Osteocyte (in vitro differentiated cells): ENCODE results near the gene APP. TPM values are rescaled to one million over a fixed set of nuclear protein-coding genes. Genes with fewer than 3 reads are reported as not detected.

ENCODE experiments used
- DNase-seq: peaks from one replicate; pipeline ENCODE4 v3.0.0; 2021; ENCODE audit warnings: mixed read lengths; ENCODE audit not compliant: unreplicated experiment; ENCODE audit errors: extremely low spot score
- H3K27ac Mint-ChIP-seq: one replicate; pipeline ENCODE4 v1.8.0; 2021; ENCODE audit warnings: mild to moderate bottlenecking, mixed read lengths; ENCODE audit not compliant: unreplicated experiment
- H3K27me3 Mint-ChIP-seq: one replicate; pipeline ENCODE4 v1.8.0; 2021; ENCODE audit warnings: mixed read lengths; ENCODE audit not compliant: unreplicated experiment
- H3K36me3 Mint-ChIP-seq: one replicate; pipeline ENCODE4 v1.8.0; 2021; ENCODE audit warnings: mixed read lengths; ENCODE audit not compliant: unreplicated experiment
- H3K4me1 Mint-ChIP-seq: one replicate; pipeline ENCODE4 v1.8.0; 2021; ENCODE audit warnings: mixed read lengths; ENCODE audit not compliant: unreplicated experiment
- H3K4me3 Mint-ChIP-seq: one replicate; pipeline ENCODE4 v1.8.0; 2021; ENCODE audit warnings: mild to moderate bottlenecking, moderate library complexity, mixed read lengths; ENCODE audit not compliant: unreplicated experiment
- H3K9me3 Mint-ChIP-seq: one replicate; pipeline ENCODE4 v1.8.0; 2021; ENCODE audit warnings: mixed read lengths; ENCODE audit not compliant: unreplicated experiment
- total RNA-seq: library from RNA; stranded (reverse); gene quantifications from 2 replicates; pipeline ENCODE4 v1.2.1, GENCODE V29; 2021
- TF ChIP-seq, protein P1 (sequence below): fragments of 200-600 bp; sonication (generic); IDR thresholded peaks from 2 replicates; pipeline ENCODE4 v1.5.0; 2021; ENCODE audit warnings: antibody characterized with exemption, mild to moderate bottlenecking, moderate library complexity

The APP gene
- total RNA-seq, 1 donor from 2014 or later, result 698 TPM

DNA sequence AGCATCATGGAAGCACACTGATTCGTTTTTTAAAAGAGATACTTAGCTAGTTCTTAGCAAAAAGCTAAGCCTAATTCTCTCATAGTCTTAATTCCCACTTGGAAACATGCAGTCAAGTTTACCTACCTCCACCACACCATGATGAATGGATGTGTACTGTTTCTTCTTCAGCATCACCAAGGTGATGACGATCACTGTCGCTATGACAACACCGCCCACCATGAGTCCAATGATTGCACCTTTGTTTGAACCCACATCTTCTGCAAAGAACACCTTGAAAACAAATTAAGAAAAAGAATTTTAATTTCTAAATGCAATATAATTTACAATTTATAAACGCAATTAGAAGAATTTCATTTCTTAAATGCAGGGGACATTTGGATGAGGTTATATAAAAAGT, 279.0 kb downstream of the APP start:
- DNase-seq, result no peak
- no peaks in the 10 kb centered on the region for H3K4me1 Mint-ChIP-seq
- no peaks in the 10 kb centered on the region for H3K27me3 Mint-ChIP-seq
- no peak overlapping the region for H3K27ac Mint-ChIP-seq
- no peak overlapping the region for H3K4me3 Mint-ChIP-seq
- H3K36me3 Mint-ChIP-seq, result peaks cover 55% of the 10 kb centered on the region
- TF ChIP-seq, protein P1, sequence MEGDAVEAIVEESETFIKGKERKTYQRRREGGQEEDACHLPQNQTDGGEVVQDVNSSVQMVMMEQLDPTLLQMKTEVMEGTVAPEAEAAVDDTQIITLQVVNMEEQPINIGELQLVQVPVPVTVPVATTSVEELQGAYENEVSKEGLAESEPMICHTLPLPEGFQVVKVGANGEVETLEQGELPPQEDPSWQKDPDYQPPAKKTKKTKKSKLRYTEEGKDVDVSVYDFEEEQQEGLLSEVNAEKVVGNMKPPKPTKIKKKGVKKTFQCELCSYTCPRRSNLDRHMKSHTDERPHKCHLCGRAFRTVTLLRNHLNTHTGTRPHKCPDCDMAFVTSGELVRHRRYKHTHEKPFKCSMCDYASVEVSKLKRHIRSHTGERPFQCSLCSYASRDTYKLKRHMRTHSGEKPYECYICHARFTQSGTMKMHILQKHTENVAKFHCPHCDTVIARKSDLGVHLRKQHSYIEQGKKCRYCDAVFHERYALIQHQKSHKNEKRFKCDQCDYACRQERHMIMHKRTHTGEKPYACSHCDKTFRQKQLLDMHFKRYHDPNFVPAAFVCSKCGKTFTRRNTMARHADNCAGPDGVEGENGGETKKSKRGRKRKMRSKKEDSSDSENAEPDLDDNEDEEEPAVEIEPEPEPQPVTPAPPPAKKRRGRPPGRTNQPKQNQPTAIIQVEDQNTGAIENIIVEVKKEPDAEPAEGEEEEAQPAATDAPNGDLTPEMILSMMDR, result no peak
- H3K9me3 Mint-ChIP-seq, result no peaks in the 10 kb centered on the region

DNA sequence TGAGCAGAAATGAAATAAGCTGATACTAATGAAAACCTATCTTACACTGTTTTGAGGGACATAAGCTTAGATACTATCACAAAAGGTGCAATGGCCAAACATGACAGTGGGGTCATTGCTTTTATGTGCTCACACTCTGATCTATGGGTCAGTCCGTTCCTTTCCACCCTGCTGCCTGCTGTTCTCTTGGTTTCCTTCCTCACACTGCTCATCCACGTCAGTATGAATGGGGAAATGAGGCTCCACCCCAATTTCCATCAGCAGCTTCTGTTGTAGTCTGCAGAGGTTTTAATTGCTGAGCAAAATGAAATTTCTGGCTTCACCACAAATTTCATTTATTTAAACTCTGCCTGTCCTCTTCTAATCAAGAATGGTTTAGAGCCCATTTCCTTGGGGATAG, 280.6 kb downstream of the APP start:
- H3K4me1 Mint-ChIP-seq, result no peaks in the 10 kb centered on the region
- H3K4me3 Mint-ChIP-seq, result no peak overlapping the region
- H3K27me3 Mint-ChIP-seq, result no peaks in the 10 kb centered on the region
- no peaks in the 10 kb centered on the region for H3K9me3 Mint-ChIP-seq
- no peak overlapping the region for H3K27ac Mint-ChIP-seq
- TF ChIP-seq, protein P1, result no peak
- H3K36me3 Mint-ChIP-seq, result peaks cover 48% of the 10 kb centered on the region
- DNase-seq, result no peak

DNA sequence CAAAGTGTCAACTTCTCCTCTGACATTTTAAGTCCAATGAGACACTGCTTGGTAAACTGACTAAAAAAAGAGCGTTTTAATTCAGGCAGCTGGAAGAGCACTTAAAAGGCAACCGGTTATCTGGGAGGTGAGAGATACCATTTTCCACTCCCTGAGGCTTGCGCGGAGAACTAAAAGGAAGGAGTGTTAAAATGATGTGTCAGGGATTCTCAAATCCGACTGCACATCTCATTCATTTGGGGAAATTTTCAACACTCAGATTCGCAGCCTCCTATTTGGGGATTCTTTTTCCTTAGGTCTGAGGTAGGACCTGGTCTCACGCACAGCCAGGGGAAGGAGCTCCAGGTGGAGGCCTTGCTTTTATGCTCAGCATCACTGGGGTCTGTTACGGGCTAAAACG, 281.9 kb downstream of the APP start:
- no peak overlapping the region for H3K4me3 Mint-ChIP-seq
- no peak overlapping the region for H3K27ac Mint-ChIP-seq
- no peaks in the 10 kb centered on the region for H3K27me3 Mint-ChIP-seq
- H3K4me1 Mint-ChIP-seq, result no peaks in the 10 kb centered on the region
- DNase-seq, result no peak
- TF ChIP-seq, protein P1, result no peak
- H3K36me3 Mint-ChIP-seq, result peaks cover 38% of the 10 kb centered on the region
- H3K9me3 Mint-ChIP-seq, result no peaks in the 10 kb centered on the region

DNA sequence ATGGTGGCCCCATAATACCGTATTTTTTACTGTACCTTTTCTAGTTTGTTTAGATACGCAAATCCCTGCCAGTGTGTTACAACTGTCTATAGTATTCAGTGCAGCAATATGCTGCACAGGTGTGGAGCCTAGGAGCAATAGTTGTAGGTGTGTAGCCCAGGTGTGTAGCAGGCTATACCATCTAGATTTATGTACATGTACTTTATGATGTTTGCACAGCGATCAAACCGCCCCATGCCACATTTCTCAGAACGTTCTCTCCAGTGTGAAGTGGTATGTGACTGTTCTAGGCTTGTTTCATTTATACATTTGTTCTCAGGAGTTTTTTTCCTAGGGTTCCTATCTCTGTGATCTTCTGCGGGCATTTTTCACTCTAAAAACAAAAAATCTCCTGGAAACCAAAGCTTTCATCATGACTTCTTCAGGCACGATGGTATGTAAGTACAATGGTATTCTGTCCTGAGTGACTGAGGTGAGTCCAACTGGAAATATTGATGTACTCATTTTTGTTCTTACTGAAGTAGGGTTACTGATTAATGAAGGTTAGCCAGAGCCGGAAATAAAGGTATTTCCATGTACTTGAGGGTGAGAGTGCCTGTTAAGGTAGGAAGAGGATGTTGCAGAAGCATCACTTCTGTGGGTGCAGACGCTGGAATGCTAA, 282.8 kb downstream of the APP start:
- H3K36me3 Mint-ChIP-seq, result peaks cover 31% of the 10 kb centered on the region
- H3K27me3 Mint-ChIP-seq, result no peaks in the 10 kb centered on the region
- H3K27ac Mint-ChIP-seq, result no peak overlapping the region
- no peak for DNase-seq
- H3K4me1 Mint-ChIP-seq, result no peaks in the 10 kb centered on the region
- TF ChIP-seq, protein P1, result no peak
- H3K9me3 Mint-ChIP-seq, result no peaks in the 10 kb centered on the region
- no peak overlapping the region for H3K4me3 Mint-ChIP-seq

DNA sequence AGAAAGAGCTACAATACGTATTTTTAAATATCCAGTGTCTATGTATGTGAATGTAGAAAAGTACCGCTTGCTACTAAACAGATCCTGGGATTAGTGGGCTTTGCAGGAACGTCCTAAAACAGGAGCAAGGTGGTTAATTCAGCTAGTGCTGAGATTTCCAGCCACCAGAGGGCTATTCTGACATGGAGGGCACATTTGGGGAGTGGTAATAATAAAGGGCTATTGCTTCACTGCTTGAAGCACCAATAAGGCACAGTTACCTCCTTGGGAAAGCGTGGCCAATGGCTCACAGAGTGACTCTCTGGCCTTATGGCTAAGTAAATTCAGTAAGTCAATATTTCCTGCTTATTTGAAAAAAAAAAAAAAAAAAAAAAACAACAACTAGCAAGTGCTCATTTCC, 283.4 kb downstream of the APP start:
- peaks cover 35% of the 10 kb centered on the region for H3K36me3 Mint-ChIP-seq

More for the DNA sequence above, 283.4 kb downstream of the APP start:
- TF ChIP-seq, protein P1, result peak; percentile 18
- no peaks in the 10 kb centered on the region for H3K27me3 Mint-ChIP-seq
- DNase-seq, result no peak
- no peaks in the 10 kb centered on the region for H3K4me1 Mint-ChIP-seq
- H3K4me3 Mint-ChIP-seq, result no peak overlapping the region
- H3K9me3 Mint-ChIP-seq, result no peaks in the 10 kb centered on the region
- H3K27ac Mint-ChIP-seq, result no peak overlapping the region
